Esophagus squamous epithelium (tissue), 5 donors: ENCODE data around the gene KRT1. TPM values are rescaled to one million over a fixed set of nuclear protein-coding genes. Genes with fewer than 3 reads are reported as not detected.

Experiments used
- DNase-seq: peaks from one replicate; lab custom pipeline; 2025; lab: John Stamatoyannopoulos, UW
- H3K27ac ChIP-seq, 4 donors: fragments of 200-600 bp; sonication (generic); one replicate each; pipeline ENCODE4 v1.5.1; 2016 to 2019; ENCODE audit warnings: mild to moderate bottlenecking in 1 of 4
- H3K27me3 ChIP-seq, 4 donors: fragments of 200-600 bp; sonication (generic); 1 replicate in 3 of 4; 2 replicates in 1 of 4; pipeline versions ENCODE4 v1.5.1 to v1.6.0; 2017 to 2021; ENCODE audit warnings: antibody characterized with exemption in 1 of 4
- H3K36me3 ChIP-seq, 3 donors: fragments of 200-600 bp; sonication (generic); one replicate each; pipeline ENCODE4 v1.5.1; 2016 to 2019
- H3K4me1 ChIP-seq, 3 donors: fragments of 200-600 bp; sonication (generic); one replicate each; pipeline ENCODE4 v1.5.1; 2017 to 2019
- H3K4me3 ChIP-seq, 4 donors: fragments of 200-600 bp; sonication (generic); 1 replicate in 3 of 4; 2 replicates in 1 of 4; pipeline ENCODE4 v1.5.1; 2016 to 2019; ENCODE audit warnings: mild to moderate bottlenecking in 2 of 4, moderate library complexity in 1 of 4
- H3K9me3 ChIP-seq, 3 donors: fragments of 200-600 bp; sonication (generic); one replicate each; pipeline ENCODE4 v1.5.1; 2016 to 2019
- CTCF ChIP-seq, 6 experiments: fragments of 450-650 bp in 4 of 6; fragments of 200-600 bp in 2 of 6; sonication (generic) in 2 of 6; IDR thresholded peaks; one replicate each; pipeline ENCODE4 v1.5.1; 2016 to 2019; ENCODE audit warnings: antibody characterized with exemption in 6 of 6, mild to moderate bottlenecking in 4 of 6, moderate library complexity in 4 of 6
- POLR2A ChIP-seq, 4 donors: fragments of 450-650 bp; IDR thresholded peaks; one replicate each; pipeline ENCODE4 v1.6.1; 2017; ENCODE audit warnings: antibody characterized with exemption in 4 of 4, mild to moderate bottlenecking in 4 of 4, moderate library complexity in 3 of 4
- WGBS, 2 donors: methylation state at CpG; one replicate each; pipeline ENCODE4 v1.1.5; 2018; 5-methylcytosine and 5-hydroxymethylcytosine counted together
- intact Hi-C: fragments of 100-400 bp; cut with DNase I; formaldehyde crosslinking; loops from one replicate; pipeline ENCODE4 v1.15.0; 2022
- total RNA-seq, 4 donors: library from RNA; depleted of rRNA; stranded (reverse); fragments of >200 nt; gene quantifications; one replicate each; pipeline ENCODE4 v1.1.0, GENCODE V29; 2016
- donor health status: DM: yes; HTN: yes; CAD: no.

The KRT1 gene
- total RNA-seq, 4 donors from 2014 or later = 0.19 to 43.7 (median 2.4) TPM

DNA sequence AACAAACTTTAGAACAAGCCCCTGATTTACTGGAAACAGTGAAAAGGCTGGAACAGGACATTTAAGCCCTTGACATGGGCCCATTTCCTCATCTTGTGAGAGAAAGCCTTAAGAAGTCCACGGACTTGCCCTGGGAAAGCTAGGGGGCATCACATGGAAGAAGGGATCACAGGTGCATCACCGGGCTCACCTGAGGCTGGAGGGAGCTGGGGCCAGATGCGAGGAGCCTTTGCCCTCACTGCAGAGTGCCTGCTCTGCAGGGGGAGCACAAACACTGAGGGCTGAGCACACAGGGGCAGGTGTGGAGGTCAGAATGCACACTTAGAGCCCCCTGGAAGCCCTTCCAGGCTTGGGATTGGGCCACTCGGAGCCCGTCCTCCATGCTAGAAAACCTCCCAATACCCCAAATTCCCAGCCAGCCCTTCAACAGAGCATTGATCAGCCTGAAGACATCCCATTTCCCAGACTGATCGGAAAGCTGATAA, 5.2 kb upstream of the KRT1 start:
- intact Hi-C loops = no loop called here
- DNase-seq = no peak
- no peaks in the 10 kb centered on the region for H3K9me3 ChIP-seq
- WGBS, 2 donors = 63 to 83% methylated on average over 2 to 6 of the region's 6 CpGs
- H3K36me3 ChIP-seq = no peaks in the 10 kb centered on the region
- H3K4me3 ChIP-seq = no peak overlapping the region
- TF ChIP-seq CTCF (IDR thresholded peaks at IDR 0.05) (no peak), POLR2A (IDR thresholded peaks at IDR 0.05) (no peak)
- H3K4me1 ChIP-seq = peaks cover 7 to 66% (median 10%) of the 10 kb centered on the region in 3 donors
- peaks cover 0 to 54% (median 0%) of the 10 kb centered on the region in 4 donors for H3K27me3 ChIP-seq
- no peak overlapping the region for H3K27ac ChIP-seq

GRCh38 chr12:52684431-52684830, 4.2 kb upstream of the KRT1 start:
- no peak overlapping the region for H3K27ac ChIP-seq
- H3K9me3 ChIP-seq = no peaks in the 10 kb centered on the region
- H3K27me3 ChIP-seq = peaks cover 0 to 48% (median 0%) of the 10 kb centered on the region in 4 donors
- WGBS, 2 donors = 45 to 69% methylated on average over 2 of the region's 2 CpGs
- H3K4me1 ChIP-seq = peaks cover 7 to 63% (median 10%) of the 10 kb centered on the region in 3 donors
- TF ChIP-seq POLR2A (IDR thresholded peaks at IDR 0.05) (no peak), CTCF (IDR thresholded peaks at IDR 0.05) (no peak)
- H3K4me3 ChIP-seq = no peak overlapping the region
- intact Hi-C loops = no loop called here
- no peak for DNase-seq
- H3K36me3 ChIP-seq = no peaks in the 10 kb centered on the region

- no peak for TF ChIP-seq POLR2A (IDR thresholded peaks at IDR 0.05)
- TF ChIP-seq CTCF (IDR thresholded peaks at IDR 0.05) = no peak
- H3K27me3 ChIP-seq = peaks cover 0 to 44% (median 0%) of the 10 kb centered on the region in 4 donors
- intact Hi-C loops = no loop called here
- no peak overlapping the region for H3K4me3 ChIP-seq
- H3K9me3 ChIP-seq = no peaks in the 10 kb centered on the region
- H3K36me3 ChIP-seq = no peaks in the 10 kb centered on the region
- WGBS, 2 donors = 80 to 90% methylated on average over 11 to 12 of the region's 12 CpGs
- DNase-seq = no peak
- peaks cover 7 to 63% (median 10%) of the 10 kb centered on the region in 3 donors for H3K4me1 ChIP-seq
- H3K27ac ChIP-seq = peak overlapping the region in 1 of 4 donors; percentile 28
Measured at GRCh38 chr12:52683575-52684300, 3.5 kb upstream of the KRT1 start.

DNA sequence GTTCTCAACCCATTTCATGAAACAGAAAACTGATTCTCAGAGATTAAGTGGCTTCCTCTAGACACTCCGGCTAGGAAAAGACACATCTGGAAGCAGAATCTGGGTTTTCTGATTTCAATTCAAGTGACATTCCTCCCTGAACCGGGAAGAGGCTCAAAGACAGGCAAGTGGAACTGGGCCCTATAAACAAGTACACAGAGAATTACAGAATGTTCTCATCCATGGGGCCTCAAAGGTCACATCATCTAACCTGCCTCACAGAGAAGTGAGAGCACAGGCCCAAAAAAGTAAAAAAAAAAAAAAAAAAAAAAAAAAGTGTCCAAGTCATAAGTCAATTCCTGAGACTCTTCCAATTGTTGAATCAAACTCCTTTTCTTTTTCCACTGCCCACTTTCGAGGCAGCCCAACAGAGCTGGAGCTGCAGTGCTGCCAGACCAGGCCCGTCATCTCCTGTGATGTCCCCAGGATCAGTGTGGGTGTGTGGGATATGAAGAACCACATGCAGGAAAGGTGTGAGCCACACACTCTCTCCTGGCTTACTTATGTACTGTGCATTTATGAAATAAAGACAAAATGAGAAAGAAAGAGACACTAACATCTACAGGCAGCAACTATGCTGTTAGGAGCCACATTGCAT, 2.8 kb upstream of the KRT1 start:
- Histone ChIP-seq H3K36me3 (no peaks in the 10 kb centered on the region), H3K9me3 (no peaks in the 10 kb centered on the region), H3K4me1 (peaks cover 7 to 57% (median 10%) of the 10 kb centered on the region in 3 donors), H3K4me3 (no peak overlapping the region), H3K27ac (peak overlapping the region in 2 of 4 donors; percentile 28 to 57), H3K27me3 (peaks cover 0 to 44% (median 0%) of the 10 kb centered on the region in 4 donors)
- intact Hi-C loops = no loop called here
- no peak for DNase-seq
- TF ChIP-seq POLR2A (IDR thresholded peaks at IDR 0.05) = no peak
- TF ChIP-seq CTCF (IDR thresholded peaks at IDR 0.05) = no peak
- WGBS, 2 donors = 68 to 81% methylated on average over 4 of the region's 4 CpGs

- Histone ChIP-seq H3K4me3 (no peak overlapping the region), H3K9me3 (no peaks in the 10 kb centered on the region), H3K27ac (peak overlapping the region in 1 of 4 donors; percentile 57), H3K36me3 (no peaks in the 10 kb centered on the region), H3K27me3 (peaks cover 0 to 43% (median 0%) of the 10 kb centered on the region in 4 donors), H3K4me1 (peaks cover 3 to 49% (median 6%) of the 10 kb centered on the region in 3 donors)
- DNase-seq = no peak
- WGBS, 2 donors = 37 to 45% methylated on average over 2 of the region's 2 CpGs
- intact Hi-C loops = no loop called here
- no peak for TF ChIP-seq CTCF (IDR thresholded peaks at IDR 0.05)
- TF ChIP-seq POLR2A (IDR thresholded peaks at IDR 0.05) = no peak
Measured at GRCh38 chr12:52682381-52682660, 2.1 kb upstream of the KRT1 start.
